Measurements from ENCODE around the gene MYO1C. TPM values are rescaled to one million over a fixed set of nuclear protein-coding genes. Genes with fewer than 3 reads are reported as not detected.
A peak's percentile ranks its signal among the peaks of the same experiment; 100 is the strongest.

MYO1C gene
- total and polyA plus RNA-seq, 12 donors, result 11.6 to 103 (median 71.3) TPM

DNA sequence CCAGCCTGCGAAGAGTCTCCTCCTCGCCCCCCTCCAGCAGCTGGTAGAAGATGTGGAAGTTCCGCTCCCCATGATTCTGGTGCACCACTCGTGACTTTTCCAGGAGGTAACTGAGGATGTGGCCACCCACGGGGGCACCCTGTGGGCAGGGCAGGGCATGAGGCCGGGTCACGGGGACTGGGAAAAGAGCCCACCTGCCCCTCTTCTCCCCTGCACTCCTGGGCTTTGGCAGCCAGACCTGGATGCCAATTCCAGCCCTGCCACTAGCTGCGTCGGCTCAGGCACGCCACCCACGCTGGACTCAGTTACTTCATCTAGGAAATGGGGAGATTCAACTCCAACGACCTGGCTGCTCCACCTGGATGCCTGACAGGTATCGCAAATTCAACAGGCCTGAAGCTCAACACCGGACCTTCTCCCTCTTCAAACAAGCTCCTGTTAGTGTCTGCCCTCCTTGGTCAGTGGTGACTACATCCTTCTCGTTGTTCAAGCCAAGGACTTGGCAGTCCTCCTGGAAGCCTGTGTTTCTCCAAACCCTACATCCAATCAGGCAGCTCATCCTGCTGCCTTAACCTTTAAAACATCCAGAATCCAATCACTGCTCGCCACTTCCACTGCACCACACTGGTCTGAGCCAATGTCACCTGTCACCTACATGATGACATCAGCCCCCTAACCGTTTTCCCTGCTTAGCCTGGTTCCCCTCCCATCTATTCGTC lies 11.6 kb downstream of the MYO1C start:
- H3K27ac ChIP-seq, result no peak overlapping the region
- TF ChIP-seq, protein P1, sequence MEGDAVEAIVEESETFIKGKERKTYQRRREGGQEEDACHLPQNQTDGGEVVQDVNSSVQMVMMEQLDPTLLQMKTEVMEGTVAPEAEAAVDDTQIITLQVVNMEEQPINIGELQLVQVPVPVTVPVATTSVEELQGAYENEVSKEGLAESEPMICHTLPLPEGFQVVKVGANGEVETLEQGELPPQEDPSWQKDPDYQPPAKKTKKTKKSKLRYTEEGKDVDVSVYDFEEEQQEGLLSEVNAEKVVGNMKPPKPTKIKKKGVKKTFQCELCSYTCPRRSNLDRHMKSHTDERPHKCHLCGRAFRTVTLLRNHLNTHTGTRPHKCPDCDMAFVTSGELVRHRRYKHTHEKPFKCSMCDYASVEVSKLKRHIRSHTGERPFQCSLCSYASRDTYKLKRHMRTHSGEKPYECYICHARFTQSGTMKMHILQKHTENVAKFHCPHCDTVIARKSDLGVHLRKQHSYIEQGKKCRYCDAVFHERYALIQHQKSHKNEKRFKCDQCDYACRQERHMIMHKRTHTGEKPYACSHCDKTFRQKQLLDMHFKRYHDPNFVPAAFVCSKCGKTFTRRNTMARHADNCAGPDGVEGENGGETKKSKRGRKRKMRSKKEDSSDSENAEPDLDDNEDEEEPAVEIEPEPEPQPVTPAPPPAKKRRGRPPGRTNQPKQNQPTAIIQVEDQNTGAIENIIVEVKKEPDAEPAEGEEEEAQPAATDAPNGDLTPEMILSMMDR (IDR thresholded peaks at IDR 0.05), result no peak
- TF ChIP-seq POLR2A (IDR thresholded peaks at IDR 0.05), result no peak
- H3K4me3 ChIP-seq, result no peak overlapping the region
- H3K9me3 ChIP-seq (replicated peaks in 1 of 3), result no peaks in the 10 kb centered on the region
- H3K36me3 ChIP-seq (replicated peaks in 1 of 2), result peaks cover 0 to 59% of the 10 kb centered on the region in 2 donors
- WGBS, 4 donors, result 75 to 84% (median 80%) methylated on average over 11 to 18 of the region's 18 CpGs
- no peaks in the 10 kb centered on the region for H3K27me3 ChIP-seq
- H3K4me1 ChIP-seq (replicated peaks in 1 of 2), result peaks cover 6 to 9% of the 10 kb centered on the region in 2 donors
- intact Hi-C loops (cut with DNase I), result no loop called here
- peak in 3 of 7 donors; percentile 40 to 73 (median 60) for DNase-seq

DNA sequence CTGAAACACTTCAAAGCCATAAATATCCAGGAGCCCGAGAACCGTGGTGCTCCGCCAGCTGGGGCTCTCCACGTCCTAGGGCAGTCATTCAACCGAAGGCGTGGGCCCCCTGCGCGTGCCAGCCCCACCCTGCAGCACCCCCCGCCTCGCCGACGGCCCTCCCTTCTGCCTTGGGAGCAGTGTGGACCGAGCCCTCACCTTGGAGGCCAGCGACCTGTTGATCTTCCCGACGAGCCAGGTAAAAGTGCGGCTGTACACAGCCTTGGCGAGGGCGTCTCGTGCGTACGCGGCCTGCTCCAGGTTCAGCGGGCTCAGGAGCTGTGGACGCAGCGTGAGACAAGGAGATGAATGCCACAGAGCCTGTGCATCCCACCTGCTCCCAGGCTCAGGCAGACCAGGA lies 14.1 kb downstream of the MYO1C start:
- Histone ChIP-seq H3K4me1 (replicated peaks in 1 of 2) (no peaks in the 10 kb centered on the region), H3K27me3 (no peaks in the 10 kb centered on the region), H3K4me3 (no peak overlapping the region), H3K27ac (no peak overlapping the region), H3K9me3 (replicated peaks in 1 of 3) (no peaks in the 10 kb centered on the region), H3K36me3 (replicated peaks in 1 of 2) (peaks cover 0 to 69% of the 10 kb centered on the region in 2 donors)
- intact Hi-C loops (cut with DNase I), result no loop called here
- 82 to 97% (median 92%) methylated on average over 10 to 26 of the region's 26 CpGs for WGBS, 4 donors
- TF ChIP-seq, protein P1 (IDR thresholded peaks at IDR 0.05), result no peak
- no peak for TF ChIP-seq POLR2A (IDR thresholded peaks at IDR 0.05)
- DNase-seq, result no peak

DNA sequence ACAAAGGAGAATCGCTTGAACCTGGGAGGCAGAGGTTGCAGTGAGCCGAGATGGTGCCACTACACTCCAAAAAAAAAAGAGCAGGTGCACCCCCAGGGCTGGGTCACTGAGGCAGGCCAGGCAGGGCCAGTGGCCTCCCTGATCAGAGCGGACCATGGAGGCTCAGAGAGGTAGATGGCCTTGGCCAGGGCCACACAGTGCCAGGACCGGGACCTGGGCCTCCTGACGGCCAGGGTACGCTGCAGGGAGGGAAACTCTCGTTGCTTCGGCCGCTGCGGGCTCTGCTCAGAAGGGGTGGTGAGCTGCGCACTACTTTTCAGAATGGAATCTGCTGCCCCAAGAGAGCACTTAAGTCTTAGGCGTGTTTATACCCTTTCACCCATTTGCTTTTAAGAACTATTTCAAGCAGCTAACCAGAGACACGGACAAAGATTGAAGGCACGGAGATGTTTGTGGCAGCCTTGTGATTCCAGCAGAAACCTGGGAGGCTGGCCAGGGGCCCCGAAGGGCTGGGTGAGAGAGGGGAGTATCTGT lies 17.1 kb downstream of the MYO1C start:
- 85 to 97% (median 94%) methylated on average over 10 to 15 of the region's 15 CpGs for WGBS, 4 donors
- no peaks in the 10 kb centered on the region for H3K4me1 ChIP-seq (replicated peaks in 1 of 2)
- TF ChIP-seq, protein P1 (IDR thresholded peaks at IDR 0.05), result no peak
- no peak for TF ChIP-seq POLR2A (IDR thresholded peaks at IDR 0.05)
- H3K27me3 ChIP-seq, result no peaks in the 10 kb centered on the region
- DNase-seq, result no peak
- H3K9me3 ChIP-seq (replicated peaks in 1 of 3), result no peaks in the 10 kb centered on the region
- intact Hi-C loops (cut with DNase I), result no loop called here
- no peak overlapping the region for H3K4me3 ChIP-seq
- peak overlapping the region in 1 of 5 donors; percentile 10 for H3K27ac ChIP-seq
- H3K36me3 ChIP-seq (replicated peaks in 1 of 2), result peaks cover 0 to 67% of the 10 kb centered on the region in 2 donors

DNA sequence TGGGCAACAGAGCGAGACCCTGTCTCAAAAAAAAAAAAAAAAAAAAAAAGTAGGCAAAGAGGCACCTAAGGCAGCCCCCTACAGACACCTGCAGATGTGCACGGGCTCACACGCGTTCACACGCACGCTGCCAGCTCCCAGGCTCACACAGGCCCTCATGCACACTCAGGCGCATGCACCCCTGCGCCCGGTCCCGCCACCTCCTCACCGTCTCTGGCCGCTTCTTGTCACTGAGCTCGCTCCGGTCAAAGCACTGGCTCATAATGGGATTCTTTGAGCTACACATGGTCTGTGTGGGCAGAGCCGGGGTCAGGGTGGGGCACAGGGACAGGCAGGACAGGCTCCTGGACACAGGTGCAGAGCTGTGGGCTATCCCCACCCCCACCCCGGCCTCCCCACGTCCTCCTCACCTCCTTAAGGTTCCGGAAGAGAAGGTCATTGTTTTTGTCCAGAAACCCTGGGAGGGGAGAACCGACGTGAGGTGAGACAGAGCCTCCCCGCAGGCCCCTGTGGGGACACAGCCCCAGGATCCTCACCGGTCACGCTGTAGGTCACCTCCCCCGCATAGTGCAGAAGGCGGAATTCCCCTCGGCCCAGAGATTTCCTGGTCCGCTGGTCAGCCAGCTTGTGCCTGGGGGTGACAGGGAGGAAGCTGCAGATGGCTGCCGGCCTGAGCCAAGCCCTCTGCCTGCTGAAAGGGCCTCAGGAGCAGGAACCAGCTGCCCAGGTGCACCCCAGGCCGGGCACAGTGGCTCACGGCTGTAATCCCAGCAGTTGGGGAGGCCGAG lies 17.9 kb downstream of the MYO1C start:
- intact Hi-C loops (cut with DNase I), result no loop called here
- TF ChIP-seq, protein P1 (IDR thresholded peaks at IDR 0.05), result no peak
- no peak for TF ChIP-seq POLR2A (IDR thresholded peaks at IDR 0.05)
- 89 to 94% (median 91%) methylated on average over 18 to 31 of the region's 31 CpGs for WGBS, 4 donors
- H3K36me3 ChIP-seq (replicated peaks in 1 of 2), result peaks cover 0 to 64% of the 10 kb centered on the region in 2 donors
- no peaks in the 10 kb centered on the region for H3K4me1 ChIP-seq (replicated peaks in 1 of 2)
- H3K27ac ChIP-seq, result peak overlapping the region in 1 of 5 donors; percentile 10
- DNase-seq, result no peak
- H3K9me3 ChIP-seq (replicated peaks in 1 of 3), result no peaks in the 10 kb centered on the region
- no peak overlapping the region for H3K4me3 ChIP-seq
- H3K27me3 ChIP-seq, result no peaks in the 10 kb centered on the region
